ENCODE results near the gene EIF4E3.

DNA sequence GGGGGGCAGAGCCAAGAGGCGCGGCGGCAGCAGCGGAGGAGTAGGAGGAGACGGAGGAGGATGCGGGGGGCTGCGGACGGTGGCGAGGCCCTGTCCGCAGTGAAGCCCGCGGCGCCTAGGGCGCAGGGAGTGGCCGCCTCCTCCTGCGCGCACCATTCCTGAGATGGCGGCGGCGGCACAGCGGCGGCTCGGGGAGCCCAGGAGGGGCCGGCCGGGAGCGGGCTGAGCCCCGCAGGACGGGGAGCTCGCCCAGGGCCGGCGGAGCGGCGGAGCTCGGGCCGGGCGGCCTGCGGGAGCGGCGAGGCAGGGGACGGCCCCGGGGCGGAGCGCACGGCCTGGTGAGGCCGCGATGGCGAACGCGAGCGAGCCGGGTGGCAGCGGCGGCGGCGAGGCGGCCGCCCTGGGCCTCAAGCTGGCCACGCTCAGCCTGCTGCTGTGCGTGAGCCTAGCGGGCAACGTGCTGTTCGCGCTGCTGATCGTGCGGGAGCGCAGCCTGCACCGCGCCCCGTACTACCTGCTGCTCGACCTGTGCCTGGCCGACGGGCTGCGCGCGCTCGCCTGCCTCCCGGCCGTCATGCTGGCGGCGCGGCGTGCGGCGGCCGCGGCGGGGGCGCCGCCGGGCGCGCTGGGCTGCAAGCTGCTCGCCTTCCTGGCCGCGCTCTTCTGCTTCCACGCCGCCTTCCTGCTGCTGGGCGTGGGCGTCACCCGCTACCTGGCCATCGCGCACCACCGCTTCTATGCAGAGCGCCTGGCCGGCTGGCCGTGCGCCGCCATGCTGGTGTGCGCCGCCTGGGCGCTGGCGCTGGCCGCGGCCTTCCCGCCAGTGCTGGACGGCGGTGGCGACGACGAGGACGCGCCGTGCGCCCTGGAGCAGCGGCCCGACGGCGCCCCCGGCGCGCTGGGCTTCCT is 28.8 kb upstream of the EIF4E3 start, which contains the start of gene GPR27:
- no peak for TF ChIP-seq POU6F1 (CRISPR knock-in tag; IDR thresholded peaks at IDR 0.05; ENCODE audit: borderline replicate concordance, low read depth)
- no peak for TF ChIP-seq CREB5 (CRISPR knock-in tag; IDR thresholded peaks at IDR 0.05; ENCODE audit: low read depth)
- TF ChIP-seq PATZ1 (CRISPR knock-in tag; IDR thresholded peaks at IDR 0.05; ENCODE audit: borderline replicate concordance): no peak
- no peak for TF ChIP-seq TOX (CRISPR knock-in tag; IDR thresholded peaks at IDR 0.05; ENCODE audit: borderline replicate concordance)
- no peak for TF ChIP-seq ARNTL (CRISPR knock-in tag; IDR thresholded peaks at IDR 0.05; ENCODE audit: borderline replicate concordance, low read depth)
- TF ChIP-seq OSR1 (CRISPR knock-in tag; IDR thresholded peaks at IDR 0.05): no peak
- TF ChIP-seq RARB (CRISPR knock-in tag; IDR thresholded peaks at IDR 0.05): no peak
- TF ChIP-seq ZFP3 (CRISPR knock-in tag; IDR thresholded peaks at IDR 0.05): no peak
- TF ChIP-seq GLIS3 (CRISPR knock-in tag; IDR thresholded peaks at IDR 0.05): no peak
